Chondrocyte (in vitro differentiated cells): ENCODE measurements around the gene SLC26A8. TPM values are rescaled to one million over a fixed set of nuclear protein-coding genes. Genes with fewer than 3 reads are reported as not detected.

Experiments used
- DNase-seq: peaks from one replicate; pipeline ENCODE4 v3.0.0; 2021; ENCODE audit warnings: mixed read lengths, low spot score
- H3K27ac Mint-ChIP-seq: one replicate; pipeline ENCODE4 v1.8.0; 2021; ENCODE audit warnings: mild to moderate bottlenecking, moderate library complexity, mixed read lengths; ENCODE audit not compliant: unreplicated experiment
- H3K27me3 Mint-ChIP-seq: 2 replicates; pipeline ENCODE4 v1.8.0; 2021; ENCODE audit warnings: low read depth, mixed read lengths
- H3K36me3 Mint-ChIP-seq: 2 replicates; pipeline ENCODE4 v1.8.0; 2021; ENCODE audit warnings: low read depth, mixed read lengths
- H3K4me1 Mint-ChIP-seq: 2 replicates; pipeline ENCODE4 v1.8.0; 2021; ENCODE audit warnings: low read depth, mild to moderate bottlenecking, mixed read lengths
- H3K4me3 Mint-ChIP-seq: one replicate; pipeline ENCODE4 v1.8.0; 2021; ENCODE audit warnings: mild to moderate bottlenecking, moderate library complexity, mixed read lengths; ENCODE audit not compliant: unreplicated experiment
- H3K9me3 Mint-ChIP-seq: 2 replicates; pipeline ENCODE4 v1.8.0; 2021; ENCODE audit warnings: low read depth, mixed read lengths
- CTCF ChIP-seq: fragments of 200-600 bp; sonication (generic); IDR thresholded peaks from 2 replicates; pipeline ENCODE4 v1.5.0; 2021; ENCODE audit warnings: antibody characterized with exemption, mild to moderate bottlenecking, moderate library complexity
- total RNA-seq: library from RNA; stranded (reverse); gene quantifications from 3 replicates; pipeline ENCODE4 v1.2.1, GENCODE V29; 2021

SLC26A8 gene
- total RNA-seq, 1 donor from 2014 or later, result 0.15 TPM

GRCh38 chr6:36028088-36028876 is 3.8 kb upstream of the SLC26A8 start:
- Mint-ChIP-seq H3K9me3 (no peaks in the 10 kb centered on the region), H3K27me3 (peaks cover 4% of the 10 kb centered on the region), H3K36me3 (no peaks in the 10 kb centered on the region), H3K4me1 (peaks cover 49% of the 10 kb centered on the region), H3K27ac (peak overlapping the region; percentile 96), H3K4me3 (peak overlapping the region; percentile 89)
- peak; percentile 88 for DNase-seq
- TF ChIP-seq CTCF, result no peak

GRCh38 chr6:36027501-36028087 is 3.2 kb upstream of the SLC26A8 start, which contains the start of gene MAPK14:
Gene MAPK14 (plus strand): TSS chr6:36027808. CDS start chr6:36028158, 350 bp downstream.
- Mint-ChIP-seq H3K4me1 (peaks cover 43% of the 10 kb centered on the region), H3K9me3 (no peaks in the 10 kb centered on the region), H3K27me3 (peaks cover 4% of the 10 kb centered on the region), H3K36me3 (no peaks in the 10 kb centered on the region), H3K27ac (peak within 1 kb of the TSS; percentile 96), H3K4me3 (peak within 1 kb of the TSS; percentile 89)
- DNase-seq, result peak; percentile 99
- TF ChIP-seq CTCF, result peak; percentile 91

GRCh38 chr6:36025932-36026327 is 1.5 kb upstream of the SLC26A8 start:
- TF ChIP-seq CTCF, result no peak
- no peak for DNase-seq
- Mint-ChIP-seq H3K9me3 (no peaks in the 10 kb centered on the region), H3K27me3 (peaks cover 4% of the 10 kb centered on the region), H3K36me3 (no peaks in the 10 kb centered on the region), H3K4me3 (no peak overlapping the region), H3K4me1 (peaks cover 30% of the 10 kb centered on the region), H3K27ac (no peak overlapping the region)

- no peaks in the 10 kb centered on the region for H3K9me3 Mint-ChIP-seq
- H3K27ac Mint-ChIP-seq, result no peak overlapping the region
- peaks cover 25% of the 10 kb centered on the region for H3K4me1 Mint-ChIP-seq
- H3K4me3 Mint-ChIP-seq, result no peak overlapping the region
- TF ChIP-seq CTCF, result no peak
- H3K36me3 Mint-ChIP-seq, result no peaks in the 10 kb centered on the region
- DNase-seq, result no peak
- H3K27me3 Mint-ChIP-seq, result peaks cover 4% of the 10 kb centered on the region
Observed at GRCh38 chr6:36025260-36025931, 955 bp upstream of the SLC26A8 start.

- Mint-ChIP-seq H3K4me1 (no peaks in the 10 kb centered on the region), H3K27ac (no peak overlapping the region), H3K27me3 (peaks cover 9% of the 10 kb centered on the region), H3K9me3 (no peaks in the 10 kb centered on the region), H3K36me3 (no peaks in the 10 kb centered on the region), H3K4me3 (no peak overlapping the region)
- DNase-seq, result no peak
- TF ChIP-seq CTCF, result no peak
Observed at GRCh38 chr6:36020154-36020553, 4.3 kb downstream of the SLC26A8 start.
